Measurements from ENCODE around the gene JRKL. TPM values are rescaled to one million over a fixed set of nuclear protein-coding genes. Genes with fewer than 3 reads are reported as not detected.
"Not testable (repeated sequence)": the region's sequence is repeated elsewhere in the genome, so short reads cannot be mapped to it uniquely, and the experiment has no call there.

JRKL gene
- total and polyA plus RNA-seq, 11 donors: 2.6 to 8.3 (median 5.4) TPM

DNA sequence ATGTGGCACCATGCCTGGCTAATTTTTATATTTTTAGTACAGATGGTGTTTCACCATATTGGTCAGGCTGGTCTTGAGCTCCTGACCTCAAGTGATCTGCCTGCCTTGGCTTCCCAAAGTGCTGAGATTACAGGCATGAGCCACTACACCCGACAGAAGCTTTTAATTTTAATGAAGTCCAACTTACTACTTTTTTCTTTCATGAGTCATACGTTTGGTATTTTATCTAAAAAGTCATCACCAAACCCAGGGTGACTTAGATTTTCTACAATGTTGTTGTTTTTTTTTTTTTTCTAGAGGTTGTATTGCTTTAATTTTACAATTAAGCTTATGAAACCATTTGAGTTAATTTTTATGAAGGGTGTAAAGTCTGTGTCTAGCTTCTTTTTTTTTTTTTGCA, 34.9 kb downstream of the JRKL start:
- no peak for TF ChIP-seq POLR2A (IDR thresholded peaks at IDR 0.05)
- TF ChIP-seq, protein P1, sequence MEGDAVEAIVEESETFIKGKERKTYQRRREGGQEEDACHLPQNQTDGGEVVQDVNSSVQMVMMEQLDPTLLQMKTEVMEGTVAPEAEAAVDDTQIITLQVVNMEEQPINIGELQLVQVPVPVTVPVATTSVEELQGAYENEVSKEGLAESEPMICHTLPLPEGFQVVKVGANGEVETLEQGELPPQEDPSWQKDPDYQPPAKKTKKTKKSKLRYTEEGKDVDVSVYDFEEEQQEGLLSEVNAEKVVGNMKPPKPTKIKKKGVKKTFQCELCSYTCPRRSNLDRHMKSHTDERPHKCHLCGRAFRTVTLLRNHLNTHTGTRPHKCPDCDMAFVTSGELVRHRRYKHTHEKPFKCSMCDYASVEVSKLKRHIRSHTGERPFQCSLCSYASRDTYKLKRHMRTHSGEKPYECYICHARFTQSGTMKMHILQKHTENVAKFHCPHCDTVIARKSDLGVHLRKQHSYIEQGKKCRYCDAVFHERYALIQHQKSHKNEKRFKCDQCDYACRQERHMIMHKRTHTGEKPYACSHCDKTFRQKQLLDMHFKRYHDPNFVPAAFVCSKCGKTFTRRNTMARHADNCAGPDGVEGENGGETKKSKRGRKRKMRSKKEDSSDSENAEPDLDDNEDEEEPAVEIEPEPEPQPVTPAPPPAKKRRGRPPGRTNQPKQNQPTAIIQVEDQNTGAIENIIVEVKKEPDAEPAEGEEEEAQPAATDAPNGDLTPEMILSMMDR (IDR thresholded peaks at IDR 0.05): no peak
- intact Hi-C loops (cut with DNase I): loop anchor here in 5 of 10 donors (5.0 to 10.0 kb wide), 3 partner anchors 587 to 1270 kb away; no protein-coding TSS in a partner anchor
- peaks cover 0 to 21% (median 0%) of the 10 kb centered on the region in 9 donors for H3K27me3 ChIP-seq
- no peaks in the 10 kb centered on the region for H3K4me1 ChIP-seq
- WGBS, 4 donors: 16 to 50% (median 44%) methylated on average over 2 of the region's 2 CpGs
- DNase-seq: no peak
- H3K27ac ChIP-seq: no peak overlapping the region
- ATAC-seq: no peak
- no peak overlapping the region for H3K4me3 ChIP-seq
- no peaks in the 10 kb centered on the region for H3K36me3 ChIP-seq
- peaks cover 0 to 3% (median 0%) of the 10 kb centered on the region in 12 donors for H3K9me3 ChIP-seq

DNA sequence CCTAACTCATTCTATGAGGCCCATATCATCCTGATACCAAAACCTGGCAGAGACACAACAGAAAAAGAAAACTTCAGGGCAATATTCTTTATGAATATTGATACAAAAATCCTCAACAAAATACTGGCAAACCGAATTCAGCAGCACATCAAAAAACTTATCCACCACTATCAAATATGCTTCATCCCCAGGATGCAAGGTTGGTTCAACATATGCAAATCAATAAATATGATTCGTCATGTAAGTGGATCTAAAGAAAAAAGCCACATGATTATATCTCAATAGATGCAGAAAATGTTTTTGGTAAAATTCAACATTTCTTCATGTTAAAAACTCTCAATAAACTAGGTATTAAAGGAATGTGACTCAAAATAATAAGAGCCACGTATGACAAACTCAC, 40.9 kb downstream of the JRKL start:
- ATAC-seq (no peak), DNase-seq (no peak)
- Histone ChIP-seq H3K4me3 (no peak overlapping the region), H3K9me3 (peaks cover 0 to 16% (median 0%) of the 10 kb centered on the region in 12 donors), H3K36me3 (no peaks in the 10 kb centered on the region), H3K4me1 (peaks cover 0 to 5% (median 0%) of the 10 kb centered on the region in 12 donors), H3K27ac (no peak overlapping the region), H3K27me3 (peaks cover 0 to 8% (median 0%) of the 10 kb centered on the region in 9 donors)
- 83 to 92% (median 87%) methylated on average over 3 of the region's 3 CpGs for WGBS, 4 donors
- intact Hi-C loops (cut with DNase I): no loop called here
- TF ChIP-seq, protein P1 (IDR thresholded peaks at IDR 0.05): no peak
- no peak for TF ChIP-seq POLR2A (IDR thresholded peaks at IDR 0.05)

DNA sequence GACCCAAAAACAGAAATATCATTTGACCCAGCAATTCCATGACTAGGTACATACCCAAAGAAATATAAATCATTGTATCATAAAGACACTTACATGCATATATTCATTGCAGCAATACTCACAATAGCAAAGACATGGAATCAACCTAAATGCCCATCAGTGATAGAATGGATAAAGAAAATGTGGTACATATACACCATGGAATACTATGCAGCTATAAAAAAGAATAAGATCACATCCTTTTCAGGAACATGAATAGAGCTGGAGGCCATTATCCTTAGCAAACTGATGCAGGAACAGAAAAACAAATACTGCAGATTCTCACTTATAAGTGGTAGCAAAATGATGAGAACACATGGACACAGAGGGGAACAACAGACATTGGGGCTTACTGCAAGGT, 42.8 kb downstream of the JRKL start:
- H3K27me3 ChIP-seq; DNase-seq; H3K4me3 ChIP-seq; ATAC-seq; H3K36me3 ChIP-seq; intact Hi-C loops (cut with DNase I); H3K27ac ChIP-seq; H3K4me1 ChIP-seq: not testable (repeated sequence)
- peaks cover 0 to 16% (median 0%) of the 10 kb centered on the region in 12 donors for H3K9me3 ChIP-seq

MicroRNAs within 50 kb of the gene (microRNA counts, 767-probe panel; counts per million panel counts)
- 1,646 to 2,654 counts per million in 2 donors for microRNA hsa-miR-1260b

Small RNA genes within 50 kb of the gene (microRNA-seq; reads per million reads assigned to microRNA genes)
- gene MIR1260B: 0 to 0.06 (median 0) reads per million in 4 donors

Other genes starting within 250 kb of the JRKL start
- gene MAML2, start 46.8 kb upstream of the JRKL start, total RNA-seq: 10 to 100 TPM in 3 of 9 donors, 1 to 10 TPM in 6; 2.1 to 10.8 (median 6.1) TPM
- gene MAML2, start 46.8 kb upstream of the JRKL start, polyA plus RNA-seq: 1 to 10 TPM; 1.3 to 1.8 TPM
- 10 to 100 TPM in 7 of 9 donors, 1 to 10 TPM in 2; 5.4 to 16.4 (median 14.5) TPM for gene CCDC82, start 101 bp upstream of the JRKL start, total RNA-seq
- 10 to 100 TPM; 11.4 to 15.5 TPM for gene CCDC82, start 101 bp upstream of the JRKL start, polyA plus RNA-seq